Muscle of arm (tissue), 12 donors: ENCODE measurements around the gene IFNG-AS1. TPM values are rescaled to one million over a fixed set of nuclear protein-coding genes. Genes with fewer than 3 reads are reported as not detected.

Experiments used
- DNase-seq: peaks from one replicate; pipeline ENCODE4 v3.0.0-alpha.2; 2013
- polyA plus RNA-seq, 12 donors: library from polyadenylated mRNA; unstranded; fragments of 120-200 nt; gene quantifications; one replicate each; pipeline ENCODE4 v1.2.1, GENCODE V29; 2013; ENCODE audit not compliant: insufficient read length in 12 of 12

Gene IFNG-AS1
- polyA plus RNA-seq, 12 donors = 0.15 to 0.86 (median 0.46) TPM; not detected in 2

DNA sequence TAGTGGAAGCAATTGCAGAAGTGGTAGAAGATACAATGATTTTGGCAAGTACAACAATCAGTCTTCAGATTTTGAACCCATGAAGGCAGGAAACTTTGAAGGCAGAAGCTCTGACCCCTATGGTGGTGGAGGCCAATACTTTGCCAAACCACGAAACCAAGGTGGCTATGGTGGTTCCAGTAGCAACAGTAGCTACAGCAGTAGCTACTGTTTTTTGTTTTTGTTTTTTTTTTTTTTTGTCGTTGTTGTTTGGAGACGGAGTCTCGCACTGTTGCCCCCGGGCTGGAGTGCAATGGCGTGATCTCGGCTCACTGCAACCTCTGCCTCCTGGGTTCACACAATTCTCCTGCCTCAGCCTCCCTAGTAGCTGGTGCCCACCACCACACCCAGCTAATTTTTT is 47.4 kb downstream of the IFNG-AS1 start:
- no peak for DNase-seq

GRCh38 chr12:68037616-68038255 is 48.5 kb downstream of the IFNG-AS1 start:
- DNase-seq = no peak

GRCh38 chr12:68038650-68039049 is 49.4 kb downstream of the IFNG-AS1 start:
- no peak for DNase-seq

DNA sequence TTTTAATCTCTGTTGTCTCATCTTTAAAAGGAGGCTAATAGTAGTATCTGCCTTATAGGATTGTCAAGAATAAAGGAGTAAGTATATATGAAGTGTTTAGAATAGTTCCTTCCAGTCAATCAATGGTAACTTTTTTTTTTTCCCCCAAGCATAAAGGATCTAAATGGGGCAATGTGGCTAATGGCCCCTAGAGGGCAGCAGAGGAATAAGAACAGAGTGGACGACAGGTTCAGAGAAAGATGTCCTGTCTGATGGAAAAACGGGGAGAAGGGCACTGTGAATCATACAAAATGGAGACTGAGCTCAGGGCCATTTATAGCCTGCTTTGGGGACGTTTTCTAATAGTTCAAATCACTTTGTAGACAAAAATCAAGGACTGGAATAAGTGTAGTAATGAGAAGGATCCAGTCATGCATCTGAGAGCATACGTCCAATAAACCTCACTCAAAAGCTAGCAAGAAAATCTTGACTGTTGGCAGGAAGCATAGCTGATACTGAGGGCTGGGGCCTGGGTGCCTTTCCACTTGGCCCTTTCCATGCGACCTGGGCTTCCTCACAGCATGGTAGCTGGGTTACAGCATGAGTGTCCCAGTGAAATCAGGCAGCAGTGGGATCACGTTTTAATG is 51.3 kb downstream of the IFNG-AS1 start:
- DNase-seq = peak; percentile 68

DNA sequence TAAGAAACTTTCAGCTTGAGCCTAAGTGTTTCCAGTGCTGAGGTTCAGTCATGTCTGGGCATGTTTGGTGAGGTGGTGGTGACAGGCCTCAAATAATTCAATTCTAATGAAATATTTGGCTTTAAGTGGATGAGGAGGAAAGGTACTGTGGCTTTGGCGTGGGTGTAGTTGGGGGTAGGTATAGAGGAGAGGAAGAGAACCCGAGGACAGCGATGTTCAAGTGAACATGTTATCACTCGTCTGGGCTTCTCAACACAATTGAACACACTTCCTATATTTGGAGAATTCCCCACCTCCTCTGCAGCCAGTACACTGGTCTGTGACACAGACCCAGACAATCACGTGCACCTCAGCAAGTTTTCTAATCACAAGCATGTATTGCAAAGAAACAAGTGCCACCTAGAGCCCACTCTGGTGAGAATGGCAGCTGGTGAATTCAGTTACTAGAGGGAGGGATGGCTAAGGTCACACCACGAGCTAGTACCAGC is 53.0 kb downstream of the IFNG-AS1 start:
- no peak for DNase-seq

DNA sequence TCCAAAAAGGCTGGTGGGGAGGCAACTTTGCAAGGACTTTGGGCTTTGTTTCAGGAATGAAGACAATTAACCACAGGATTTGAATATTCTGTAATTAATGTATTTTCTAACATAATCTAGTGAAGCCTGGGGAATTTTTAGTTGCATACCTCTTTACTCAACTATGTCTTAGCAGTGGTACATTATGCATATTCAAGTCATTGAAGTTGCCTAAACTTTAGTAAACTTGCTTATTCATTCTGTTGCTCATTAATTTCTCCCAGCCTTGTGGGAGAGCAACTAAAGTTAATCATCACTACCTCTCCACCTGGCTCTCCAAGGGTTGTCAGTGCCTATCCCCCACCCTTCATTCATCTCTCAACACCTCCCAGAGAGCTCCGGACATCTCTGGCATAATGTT is 54.2 kb downstream of the IFNG-AS1 start:
- DNase-seq = no peak

DNA sequence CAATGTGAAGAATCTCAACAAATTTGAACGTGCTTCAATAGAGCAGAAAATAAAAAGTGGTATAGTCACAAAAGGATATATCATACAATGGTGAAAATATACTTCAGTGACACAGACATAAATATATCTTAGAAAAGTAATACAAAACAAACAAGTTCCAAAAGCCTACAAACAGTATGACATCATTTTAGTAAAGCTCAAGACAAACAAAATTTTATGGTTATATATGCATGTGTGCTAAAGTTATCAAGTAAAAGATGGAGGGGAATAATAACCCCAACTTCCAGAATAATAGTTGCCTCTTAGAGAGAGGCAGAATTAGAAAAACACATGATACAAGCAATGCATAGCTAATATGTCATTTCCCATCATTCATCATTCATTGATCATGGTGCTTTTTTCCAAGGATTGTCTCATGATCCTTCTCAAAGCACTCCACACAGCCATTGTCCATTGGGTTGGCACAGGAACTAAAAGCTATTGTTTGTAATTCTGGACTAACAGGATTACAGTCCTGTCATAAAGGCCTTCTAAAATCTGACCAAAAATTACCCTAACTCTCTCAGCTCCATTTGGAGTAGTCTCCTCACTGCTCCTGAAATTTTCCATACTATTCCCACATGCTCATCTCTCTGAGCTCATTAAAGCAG is 59.5 kb downstream of the IFNG-AS1 start:
- no peak for DNase-seq

DNA sequence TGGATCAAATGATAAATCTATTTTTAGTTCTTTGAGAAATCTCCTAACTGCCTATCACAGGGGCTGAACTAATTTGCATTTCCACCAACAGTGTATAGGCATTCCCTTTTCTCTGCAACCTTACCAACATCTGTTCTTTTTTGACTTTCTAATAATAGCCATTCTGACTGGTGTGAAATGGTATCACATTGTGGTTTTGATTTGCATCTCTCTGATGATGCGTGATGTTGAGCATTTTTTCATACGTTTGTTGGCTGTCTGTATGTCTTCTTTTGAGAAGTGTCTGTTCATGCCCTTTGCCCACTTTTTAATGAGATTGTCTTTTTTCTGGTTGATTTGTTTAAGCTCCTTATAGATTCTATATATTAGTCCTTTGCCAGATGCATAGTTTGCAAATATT is 67.1 kb downstream of the IFNG-AS1 start:
- DNase-seq = no peak

- no peak for DNase-seq
Measured at GRCh38 chr12:68063900-68064590, 74.8 kb downstream of the IFNG-AS1 start.

- DNase-seq = no peak
Measured at GRCh38 chr12:68065163-68065562, 75.9 kb downstream of the IFNG-AS1 start.

DNA sequence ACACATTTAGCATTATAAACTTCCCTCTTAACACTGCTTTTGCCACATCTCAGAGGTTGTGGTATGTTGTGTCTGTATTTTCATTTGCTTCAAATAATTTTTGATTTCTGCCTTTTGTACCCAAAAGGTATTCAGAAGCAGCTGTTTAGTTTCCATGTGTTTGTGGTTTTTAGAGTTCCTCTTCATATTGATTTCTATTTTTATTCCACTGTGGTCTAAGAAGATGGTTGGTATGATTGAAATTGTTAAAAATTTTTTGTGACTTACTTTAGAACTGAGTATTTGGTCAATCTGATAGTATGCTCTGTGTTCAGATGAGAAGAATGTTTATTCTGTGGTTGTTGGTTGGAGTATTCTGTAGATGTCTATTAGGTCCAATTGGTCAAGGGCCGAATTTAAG is 76.4 kb downstream of the IFNG-AS1 start:
- no peak for DNase-seq

DNA sequence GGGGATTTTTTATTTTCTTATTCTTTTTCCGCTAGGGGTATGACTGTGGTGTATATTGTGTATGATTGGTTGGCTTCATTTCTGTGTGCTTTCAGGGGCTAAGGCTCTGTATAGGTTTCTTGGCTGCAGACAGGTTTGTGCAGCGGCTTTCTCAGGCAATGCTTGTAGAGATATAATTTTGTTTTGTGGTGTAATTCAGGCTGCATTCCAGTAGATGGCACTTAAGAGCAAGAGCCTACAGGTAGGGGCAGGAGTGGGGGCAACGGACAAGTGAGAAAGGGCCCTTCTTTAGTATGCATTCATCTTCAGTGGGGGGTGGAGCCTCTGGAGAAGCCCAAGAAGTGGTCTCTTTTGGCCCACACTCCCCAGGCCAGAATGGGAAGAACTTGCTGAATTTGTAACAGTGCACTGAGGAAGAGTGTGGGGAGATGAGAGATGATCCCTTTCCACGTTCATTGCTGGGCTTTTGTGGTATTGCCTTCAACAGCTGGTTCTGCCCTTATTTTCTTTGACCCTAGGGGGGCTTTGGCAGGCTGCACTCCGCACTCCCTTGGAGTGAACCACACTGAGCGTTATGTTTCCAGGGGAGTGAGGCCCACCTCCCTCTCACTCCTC is 78.6 kb downstream of the IFNG-AS1 start:
- DNase-seq = no peak

DNA sequence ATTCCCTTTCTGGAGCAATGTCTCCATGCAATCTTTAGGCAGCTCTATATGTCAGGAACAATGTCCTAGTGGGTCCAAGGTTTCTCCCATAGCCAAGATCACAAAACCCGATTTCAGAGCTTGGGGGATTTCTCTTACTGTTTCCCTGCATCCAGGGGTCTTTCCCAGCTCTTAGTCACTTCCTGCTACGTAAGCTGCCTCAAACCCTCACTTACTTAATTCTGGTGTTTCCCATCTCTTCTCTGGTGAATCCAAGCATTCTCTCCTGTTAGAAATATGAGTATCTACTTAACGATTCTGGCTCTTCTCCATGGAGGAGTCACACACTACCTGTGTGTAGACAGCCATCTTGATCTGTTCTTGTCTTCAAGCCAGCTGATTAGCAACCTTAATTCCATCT is 80.0 kb downstream of the IFNG-AS1 start:
- DNase-seq = no peak

Other genes with a start within 250 kb of the IFNG-AS1 start
- under 1 TPM in 1 of 12 donors, not detected in 11; 0.15 TPM for gene IFNG, start 170.3 kb downstream of the IFNG-AS1 start, polyA plus RNA-seq
- gene IL26, start 236.4 kb downstream of the IFNG-AS1 start, polyA plus RNA-seq = not detected